Right hindlimb (tissue), 1 donor: ENCODE data around the gene CTAGE15.
"Not testable (repeated sequence)": the region's sequence is repeated elsewhere in the genome, so short reads cannot be mapped to it uniquely, and the experiment has no call there.

Source experiments
- DNase-seq: peaks from one replicate; pipeline ENCODE4 v3.0.0-alpha.2; 2018

CTAGE15 gene

GRCh38 chr7:143571501-143571900 lies at the start of gene CTAGE15:
TSS of gene CTAGE15 (plus strand) at chr7:143571801. CDS start at chr7:143571818, 17 bp downstream.
- DNase-seq: not testable (repeated sequence)

GRCh38 chr7:143522309-143522916 lies 49.2 kb upstream of the CTAGE15 start:
- DNase-seq: not testable (repeated sequence)

DNA sequence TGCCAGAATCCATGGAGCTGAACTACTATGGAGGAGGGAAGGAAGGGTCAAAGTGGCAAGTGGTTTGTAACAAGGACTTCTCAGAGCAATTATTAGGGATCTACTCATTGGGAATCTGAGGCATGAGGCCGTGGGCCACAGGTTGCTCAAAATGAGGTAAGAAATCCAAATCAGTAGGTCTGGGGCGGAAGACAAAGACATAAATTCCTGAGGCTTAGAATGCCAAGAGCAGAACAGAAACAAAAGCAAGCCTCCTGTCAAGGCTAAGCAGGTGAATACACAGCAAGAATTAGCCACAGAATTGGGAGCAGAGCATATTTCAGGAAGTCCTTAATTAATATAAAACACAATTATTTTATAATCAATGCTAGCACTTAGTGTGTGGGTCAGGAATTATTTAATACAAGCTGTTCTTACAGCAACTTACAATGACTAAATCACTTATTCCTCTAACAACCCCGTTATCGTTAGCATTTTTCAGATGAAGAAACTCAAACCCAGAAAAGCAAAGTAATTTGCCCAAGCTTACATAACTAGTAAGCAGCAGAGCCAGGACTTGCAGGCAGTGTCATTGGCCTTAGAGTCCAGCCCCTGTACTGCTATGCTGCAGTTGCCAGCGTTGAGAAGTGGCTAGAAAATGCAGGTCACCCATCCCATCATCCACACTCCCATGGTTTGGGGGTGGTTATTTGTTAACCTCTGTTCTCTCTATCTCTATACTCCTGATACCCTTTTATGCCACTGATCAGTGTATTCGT lies 40.3 kb upstream of the CTAGE15 start:
- DNase-seq: not testable (repeated sequence)

- not testable (repeated sequence) for DNase-seq
These were observed 39.7 kb upstream of the CTAGE15 start for GRCh38 chr7:143531932-143532331.

DNA sequence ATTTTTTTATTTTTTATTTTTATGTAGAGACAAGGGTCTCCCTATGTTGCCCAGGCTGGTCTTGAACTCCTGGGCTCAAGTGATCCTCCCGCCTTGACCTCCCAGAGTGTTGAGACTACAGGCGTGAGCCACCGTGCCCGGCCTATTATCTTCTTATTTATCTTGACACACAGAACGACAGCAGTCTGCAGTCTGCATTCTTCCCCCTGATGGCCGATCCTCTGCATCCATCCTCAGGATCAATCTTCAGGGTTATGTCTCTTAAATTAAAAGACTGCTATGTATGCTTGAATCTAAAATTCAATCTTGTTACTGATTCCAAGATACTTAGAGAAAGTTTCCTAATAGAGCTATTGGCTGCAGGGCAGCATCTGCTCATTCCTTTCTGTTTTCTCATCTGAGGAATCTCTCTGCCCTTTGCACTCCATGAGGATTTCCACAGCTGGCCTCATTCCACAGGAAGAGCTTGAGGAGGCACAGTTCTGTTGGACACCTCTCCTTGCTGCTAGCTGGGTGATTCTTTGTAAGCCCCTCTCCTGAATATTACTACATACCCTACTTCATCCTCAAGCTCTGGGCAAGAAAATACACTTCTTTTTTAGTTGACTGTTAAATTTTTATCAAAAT lies 38.3 kb upstream of the CTAGE15 start:
- DNase-seq: not testable (repeated sequence)

DNA sequence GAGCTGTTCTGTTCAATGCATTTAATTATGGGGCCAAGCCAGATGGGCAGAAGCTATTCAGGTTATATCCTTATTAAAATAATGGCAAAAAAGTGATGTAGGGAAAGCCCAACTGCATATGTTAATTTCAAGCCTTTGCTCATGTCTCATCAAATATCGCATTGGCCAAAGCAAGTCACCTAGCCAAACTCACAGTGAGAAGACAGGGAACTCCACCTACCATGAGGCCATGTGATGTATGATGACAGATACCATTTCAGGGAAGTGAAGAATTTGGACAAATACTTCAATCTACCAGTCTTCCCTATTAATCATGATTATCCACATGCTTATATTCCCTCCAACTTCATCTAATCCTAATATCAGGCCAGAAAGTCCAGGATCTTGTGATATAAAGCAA lies 35.2 kb upstream of the CTAGE15 start:
- DNase-seq: not testable (repeated sequence)

DNA sequence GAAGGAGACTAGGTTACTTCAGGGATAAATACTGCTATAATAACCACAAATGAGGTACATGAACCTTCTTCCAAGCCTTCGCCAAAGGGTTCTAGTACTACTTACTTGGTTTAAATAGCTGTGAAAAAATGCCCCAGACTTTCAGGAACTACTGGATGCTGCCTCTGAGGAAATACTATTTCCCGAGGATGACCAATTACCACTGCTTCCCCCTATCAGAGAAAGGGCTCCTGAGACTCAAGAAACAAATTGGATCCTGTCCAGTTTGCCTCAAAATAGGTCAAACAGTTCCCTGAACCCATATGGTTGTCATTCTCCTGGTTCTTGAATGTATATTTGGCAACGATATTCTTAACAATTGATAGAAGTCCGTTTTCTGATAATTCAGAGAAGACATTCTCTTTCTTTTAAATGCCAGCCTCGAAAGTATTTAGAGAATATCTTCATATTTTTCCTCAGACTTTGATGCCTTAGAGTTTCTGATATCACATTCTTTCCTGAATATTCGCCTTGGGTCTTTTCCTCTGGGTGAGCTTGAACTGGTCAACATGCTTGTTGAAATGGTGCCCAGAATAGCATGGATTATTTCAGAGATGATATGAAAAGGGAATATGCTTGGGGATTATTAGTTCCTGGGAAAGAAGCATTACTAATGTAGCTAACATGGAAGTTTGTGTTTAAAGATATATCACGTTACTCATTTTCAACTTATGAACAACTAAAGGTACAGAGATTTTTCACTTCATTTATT lies 28.1 kb upstream of the CTAGE15 start:
- not testable (repeated sequence) for DNase-seq

DNA sequence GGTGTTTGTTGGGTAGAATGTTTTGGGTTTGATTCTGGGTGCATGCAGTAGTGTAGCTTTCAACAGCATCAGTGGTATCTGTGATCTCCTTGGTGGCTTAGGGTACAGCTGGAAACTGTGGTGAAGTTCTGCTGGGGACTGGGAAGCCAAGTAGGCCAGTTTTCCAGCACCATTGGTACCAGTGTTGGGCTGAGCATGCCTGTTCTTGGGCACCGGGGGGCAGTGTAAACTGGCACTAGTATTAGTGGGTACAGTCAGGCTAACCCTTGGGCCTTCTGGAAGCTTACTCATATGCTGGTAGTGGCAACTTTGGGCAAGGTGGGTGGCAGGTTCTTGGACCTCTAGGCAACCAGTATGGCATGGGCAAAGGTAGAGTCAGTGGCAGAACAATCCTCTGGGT lies 15.6 kb upstream of the CTAGE15 start:
- not testable (repeated sequence) for DNase-seq

GRCh38 chr7:143563306-143563705 lies 8.3 kb upstream of the CTAGE15 start:
- DNase-seq: not testable (repeated sequence)

DNA sequence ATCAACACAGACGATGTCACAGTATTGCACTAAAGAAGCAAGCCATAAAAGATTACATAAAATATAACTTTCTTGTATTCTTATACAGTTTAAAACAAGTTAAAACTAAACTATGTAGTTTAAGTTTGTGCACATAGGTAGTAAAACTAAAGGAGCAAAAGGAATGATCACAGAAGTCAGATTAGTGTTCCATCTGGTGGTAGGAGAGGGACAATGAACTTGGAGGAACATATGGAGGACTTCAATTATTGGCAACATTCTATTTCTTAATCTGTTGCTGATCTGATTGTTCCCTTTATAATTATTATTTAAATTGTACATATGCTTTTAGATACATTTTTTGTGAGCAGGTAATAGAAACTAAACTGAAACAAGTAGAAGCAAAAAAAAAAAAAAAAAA lies 5.6 kb upstream of the CTAGE15 start:
- DNase-seq: not testable (repeated sequence)

DNA sequence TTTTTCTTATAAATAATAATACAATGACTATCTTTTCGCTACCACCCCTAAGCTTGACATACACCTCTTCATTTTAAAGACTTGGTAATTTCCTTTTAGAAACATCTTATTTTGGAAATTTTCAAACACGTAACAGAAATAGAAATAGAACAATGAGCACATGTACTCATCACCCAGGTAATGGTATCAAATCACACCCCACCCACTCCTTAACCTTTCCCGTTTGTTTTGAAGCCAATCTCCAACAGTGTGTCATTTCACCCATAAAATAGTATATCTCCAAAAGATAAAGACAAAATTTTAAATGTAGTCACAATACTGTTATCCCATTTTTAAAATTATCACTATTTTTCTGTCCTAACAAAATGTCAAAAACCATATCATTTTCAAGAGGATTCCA lies 16.6 kb downstream of the CTAGE15 start:
- DNase-seq: not testable (repeated sequence)

DNA sequence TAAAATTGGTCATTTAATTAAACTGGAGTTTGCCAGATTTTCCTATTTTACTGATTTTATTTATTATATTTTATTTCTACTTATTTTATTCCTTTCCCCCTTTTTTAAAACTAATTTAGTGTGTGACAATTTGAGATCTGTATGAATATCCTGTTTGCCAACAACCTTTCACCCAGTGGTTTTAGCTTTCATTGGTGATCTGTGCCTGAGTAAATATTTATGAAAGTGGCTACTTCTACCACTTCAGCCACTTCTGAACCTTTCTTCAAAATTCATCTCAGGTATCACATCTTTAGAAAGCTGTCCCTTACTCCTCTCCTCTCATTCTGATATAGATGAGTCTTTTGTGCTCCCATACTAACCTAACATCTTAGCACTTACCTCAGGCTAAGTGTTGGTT lies 18.3 kb downstream of the CTAGE15 start:
- not testable (repeated sequence) for DNase-seq

DNA sequence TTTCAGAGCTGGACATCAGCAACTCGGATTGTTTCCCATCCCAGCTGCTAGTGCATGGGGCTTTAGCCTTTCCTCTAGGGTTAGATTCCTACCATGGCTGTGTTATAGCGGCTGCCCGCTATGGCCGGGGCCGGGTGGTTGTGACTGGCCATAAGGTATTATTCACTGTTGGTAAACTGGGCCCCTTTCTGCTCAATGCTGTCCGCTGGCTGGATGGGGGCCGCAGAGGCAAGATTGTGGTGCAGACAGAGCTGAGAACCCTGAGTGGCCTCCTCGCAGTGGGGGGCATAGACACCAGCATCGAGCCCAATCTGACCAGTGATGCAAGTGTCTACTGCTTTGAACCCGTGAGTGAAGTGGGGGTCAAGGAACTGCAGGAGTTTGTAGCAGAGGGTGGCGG lies 26.5 kb downstream of the CTAGE15 start:
- DNase-seq: not testable (repeated sequence)

DNA sequence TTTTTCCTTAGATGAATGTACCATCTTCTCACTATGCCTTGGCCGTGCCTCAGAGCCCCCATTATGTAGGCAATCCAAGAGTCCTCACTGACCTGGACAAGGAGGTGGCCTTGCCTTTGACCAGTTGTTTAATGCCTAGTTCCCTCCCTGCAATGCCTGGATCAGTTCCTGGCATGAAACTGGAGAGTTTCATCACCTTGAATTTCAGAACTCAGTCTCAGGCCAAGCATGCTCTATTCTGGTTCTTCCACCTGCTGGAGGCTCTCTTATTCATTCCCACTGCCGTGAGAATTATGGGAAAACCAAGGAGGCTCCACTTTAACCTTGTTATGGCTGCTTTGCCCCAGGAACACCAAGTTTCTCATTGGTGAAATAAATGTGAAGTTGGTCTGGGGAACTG lies 31.9 kb downstream of the CTAGE15 start:
- DNase-seq: not testable (repeated sequence)

GRCh38 chr7:143606088-143606487 lies 34.5 kb downstream of the CTAGE15 start:
- DNase-seq: not testable (repeated sequence)

DNA sequence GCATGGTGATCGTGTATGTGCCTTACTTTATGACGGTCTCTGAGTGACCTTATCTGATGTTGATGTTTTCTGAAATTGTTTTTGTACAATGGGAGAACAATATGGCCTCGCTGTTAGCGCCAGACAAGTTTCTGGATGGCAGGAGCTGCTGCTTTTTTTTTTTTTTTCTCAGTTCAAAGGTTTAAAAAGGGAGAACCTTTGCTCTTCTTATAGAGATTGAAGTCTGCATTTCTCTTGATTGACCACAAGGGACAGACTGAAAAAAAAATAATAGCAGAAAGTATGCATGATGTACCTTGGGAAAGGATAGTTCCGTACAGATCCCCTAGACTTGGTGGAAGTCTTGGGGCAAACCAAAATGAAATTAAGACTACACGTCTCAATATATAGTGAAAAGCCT lies 43.9 kb downstream of the CTAGE15 start:
- DNase-seq: not testable (repeated sequence)

DNA sequence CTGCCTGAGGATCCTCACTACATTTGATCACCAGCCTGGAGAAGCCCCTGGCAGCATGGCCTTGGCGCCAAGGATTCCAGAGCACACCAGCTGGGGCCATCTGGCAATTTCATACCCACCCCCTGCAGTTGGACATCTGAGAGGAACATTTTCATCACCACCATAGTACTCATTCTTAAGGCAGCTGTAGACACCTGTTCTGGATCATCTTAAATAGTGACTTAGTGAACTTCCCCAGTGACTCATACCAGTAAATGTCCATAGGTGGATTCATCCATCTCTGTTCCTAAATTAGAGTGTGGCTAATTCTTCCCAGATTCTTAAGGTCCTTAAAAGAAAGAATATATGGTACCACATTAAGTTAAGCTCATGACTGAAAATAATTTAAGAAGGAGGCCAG lies 45.6 kb downstream of the CTAGE15 start:
- DNase-seq: not testable (repeated sequence)

DNA sequence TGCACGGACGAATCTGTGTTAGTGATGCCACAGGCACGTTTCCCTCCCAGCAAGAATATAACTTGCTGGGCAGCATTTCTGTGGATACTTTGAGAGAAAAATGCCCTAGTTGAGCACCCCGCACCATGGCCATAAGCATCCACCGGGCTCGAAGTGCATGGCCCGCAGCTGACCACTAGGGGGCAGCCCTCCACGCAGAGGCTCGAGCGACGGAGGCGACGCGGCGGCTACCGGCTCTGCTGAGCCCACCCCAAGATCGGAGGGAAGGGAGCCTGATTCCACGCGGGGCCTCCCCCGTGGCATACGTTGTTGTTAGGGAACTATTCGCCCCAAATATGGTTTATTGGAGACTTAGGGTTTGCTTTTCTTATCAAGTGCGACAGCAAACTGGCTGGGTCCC lies 48.5 kb downstream of the CTAGE15 start:
- DNase-seq: not testable (repeated sequence)

- not testable (repeated sequence) for DNase-seq
These were observed 49.0 kb downstream of the CTAGE15 start, which contains the start of gene TCAF2 for GRCh38 chr7:143620646-143621045. TSS of gene TCAF2 (plus strand) at chr7:143620974.

GRCh38 chr7:143621175-143621574 lies 49.6 kb downstream of the CTAGE15 start:
- not testable (repeated sequence) for DNase-seq

- not testable (repeated sequence) for DNase-seq
These were observed 50.5 kb downstream of the CTAGE15 start for GRCh38 chr7:143622130-143622529.
